OCI-LY7 (cell line): ENCODE results near the gene GLTP. TPM values are rescaled to one million over a fixed set of nuclear protein-coding genes. Genes with fewer than 3 reads are reported as not detected.
"Not testable (repeated sequence)": the region's sequence is repeated elsewhere in the genome, so short reads cannot be mapped to it uniquely, and the experiment has no call there.

ENCODE experiments used
- BruUV-seq: library from RNA; stranded (reverse); fragments of 400-500 nt; replicated peaks from 2 replicates; lab custom pipeline; 2021; lab: Mats Ljungman, UMichigan
- CTCF ChIA-PET: fragments of 300-600 bp; sonication (Branson Sonifier 250); formaldehyde crosslinking; loops from one replicate; lab custom pipeline; 2022; ENCODE audit warnings: antibody characterized with exemption; ENCODE audit not compliant: unreplicated experiment; lab: Charles Lee
- POLR2A ChIA-PET: fragments of 300-600 bp; sonication (Branson Sonifier 250); formaldehyde crosslinking; loops from one replicate; lab custom pipeline; 2022; ENCODE audit warnings: antibody characterized with exemption; lab: Charles Lee
- DNase-seq: peaks from one replicate; pipeline ENCODE4 v3.0.0-alpha.2; 2015; ENCODE audit warnings: low spot score
- H2AFZ ChIP-seq: fragments of 200-600 bp; sonication (generic), shearing (Covaris generic); 2 replicates; pipeline ENCODE4 v1.6.1; 2014; ENCODE audit warnings: mild to moderate bottlenecking, antibody characterized with exemption, low read length, moderate library complexity
- H3K27ac ChIP-seq: fragments of 200-600 bp; sonication (generic); 2 replicates; pipeline ENCODE4 v1.5.1; 2014; ENCODE audit warnings: mixed run types, low read depth, mild to moderate bottlenecking, moderate library complexity, low read length, inconsistent platforms; ENCODE audit not compliant: poor library complexity, severe bottlenecking
- H3K36me3 ChIP-seq: fragments of 200-600 bp; sonication (generic); 2 replicates; pipeline ENCODE4 v1.6.1; 2014; ENCODE audit warnings: mild to moderate bottlenecking, antibody characterized with exemption, low read length, moderate library complexity, mixed read lengths; ENCODE audit not compliant: insufficient read depth
- H3K4me1 ChIP-seq: fragments of 200-600 bp; sonication (generic); 2 replicates; pipeline ENCODE4 v1.5.1; 2014; ENCODE audit warnings: mild to moderate bottlenecking, low read length; ENCODE audit not compliant: insufficient read depth, poor library complexity, severe bottlenecking
- H3K4me2 ChIP-seq: fragments of 200-600 bp; sonication (generic); 2 replicates; pipeline ENCODE4 v1.6.1; 2014; ENCODE audit warnings: mild to moderate bottlenecking, low read length
- H3K4me3 ChIP-seq: fragments of 200-600 bp; sonication (generic); 2 replicates; pipeline ENCODE4 v1.5.1; 2014; ENCODE audit warnings: mild to moderate bottlenecking, low read depth, low read length; ENCODE audit not compliant: poor library complexity, severe bottlenecking
- H3K79me2 ChIP-seq: fragments of 200-600 bp; sonication (generic); 2 replicates; pipeline ENCODE4 v1.6.1; 2016; ENCODE audit warnings: low read depth, mild to moderate bottlenecking, low read length, moderate library complexity, mixed read lengths; ENCODE audit not compliant: insufficient read depth
- H3K9me2 ChIP-seq: fragments of 200-600 bp; sonication (generic); 2 replicates; pipeline ENCODE4 v1.6.1; 2016; ENCODE audit warnings: mild to moderate bottlenecking, low read length, mixed read lengths; ENCODE audit not compliant: insufficient read depth
- H3K9me3 ChIP-seq: fragments of 200-600 bp; sonication (generic); 2 replicates; pipeline ENCODE4 v1.6.1; 2014; ENCODE audit warnings: mild to moderate bottlenecking, mixed run types, low read length, mixed read lengths
- H4K20me1 ChIP-seq: fragments of 200-600 bp; sonication (generic); 2 replicates; pipeline ENCODE4 v1.6.1; 2014; ENCODE audit warnings: mild to moderate bottlenecking, antibody characterized with exemption, low read length, moderate library complexity, mixed read lengths; ENCODE audit not compliant: insufficient read depth
- CTCF ChIP-seq: fragments of 200-600 bp; sonication (generic); conservative IDR thresholded peaks from 2 replicates; pipeline ENCODE4 v1.5.1; 2014; ENCODE audit warnings: mild to moderate bottlenecking, antibody characterized with exemption, low read length, moderate library complexity, mixed read lengths
- EZH2phosphoT487 ChIP-seq: fragments of 200-600 bp; sonication (generic); IDR thresholded peaks from 2 replicates; pipeline ENCODE4 v1.6.1; 2018; ENCODE audit warnings: low read depth, borderline replicate concordance, mild to moderate bottlenecking, mixed run types, antibody characterized with exemption, low read length, moderate library complexity, mixed read lengths
- intact Hi-C: fragments of 100-400 bp; cut with micrococcal nuclease; formaldehyde crosslinking; loops from one replicate; pipeline ENCODE4 v1.10.0; 2022; ENCODE audit not compliant: unreplicated experiment
- total RNA-seq, 2 experiments: library from RNA; depleted of rRNA in 1 of 2; stranded (reverse); fragments of >200 nt in 1 of 2; shearing (Covaris generic) in 1 of 2; gene quantifications; 2 replicates each; pipeline ENCODE4 v1.2.3, GENCODE V29; 2014 to 2022

GLTP gene
- total RNA-seq, 2 experiments from 2014 or later = 24.0 to 27.3 TPM

GRCh38 chr12:109892748-109893147 is 12.4 kb upstream of the GLTP start:
- peak overlapping the region; percentile 60 for H3K4me2 ChIP-seq
- BruUV-seq = no TSS peak
- peak overlapping the region; percentile 31; the same call in 1 of the 2 replicates for H2AFZ ChIP-seq
- no peaks in the 10 kb centered on the region for H3K9me2 ChIP-seq
- intact Hi-C loops = no loop called here
- no peaks in the 10 kb centered on the region for H3K9me3 ChIP-seq
- no peaks in the 10 kb centered on the region for H3K36me3 ChIP-seq
- no peaks in the 10 kb centered on the region for H3K79me2 ChIP-seq
- H4K20me1 ChIP-seq = no peaks in the 10 kb centered on the region
- peak overlapping the region; percentile 38 for H3K27ac ChIP-seq
- TF ChIP-seq CTCF (no peak), EZH2phosphoT487 (no peak)
- POLR2A ChIA-PET = interaction anchor here (0.7 to 1.4 kb wide), 4 partner anchors 8 to 311 kb away, joined by 3 to 6 read pairs (median 5); no protein-coding TSS in a partner anchor
- CTCF ChIA-PET = interaction anchor here (0.8 kb wide), 1 partner anchor 103 kb away, joined by 3 read pairs; no protein-coding TSS in a partner anchor
- H3K4me3 ChIP-seq = no peak overlapping the region
- DNase-seq = peak; percentile 74
- peaks cover 42% of the 10 kb centered on the region for H3K4me1 ChIP-seq

- Histone ChIP-seq H3K4me1 (peaks cover 42% of the 10 kb centered on the region), H3K79me2 (no peaks in the 10 kb centered on the region), H3K27ac (peak overlapping the region; percentile 38), H3K36me3 (no peaks in the 10 kb centered on the region), H3K9me2 (no peaks in the 10 kb centered on the region), H4K20me1 (no peaks in the 10 kb centered on the region), H3K4me3 (no peak overlapping the region), H3K4me2 (peak overlapping the region; percentile 60), H3K9me3 (no peaks in the 10 kb centered on the region), H2AFZ (peak overlapping the region; percentile 31; the same call in 1 of the 2 replicates)
- DNase-seq = no peak
- POLR2A ChIA-PET = interaction anchor here (0.6 to 1.4 kb wide), 2 partner anchors 9 to 252 kb away, joined by 5 to 6 read pairs; no protein-coding TSS in a partner anchor
- CTCF ChIA-PET = interaction anchor here (0.8 kb wide), 1 partner anchor 102 kb away, joined by 3 read pairs; no protein-coding TSS in a partner anchor
- intact Hi-C loops = no loop called here
- no TSS peak for BruUV-seq
- no peak for TF ChIP-seq EZH2phosphoT487
- no peak for TF ChIP-seq CTCF
These were observed 11.9 kb upstream of the GLTP start for GRCh38 chr12:109892165-109892715.

GRCh38 chr12:109891731-109892130 is 11.4 kb upstream of the GLTP start:
- H3K9me3 ChIP-seq, H2AFZ ChIP-seq, H3K79me2 ChIP-seq, H3K9me2 ChIP-seq, H3K27ac ChIP-seq, CTCF ChIA-PET, H3K36me3 ChIP-seq, H3K4me2 ChIP-seq, intact Hi-C loops, BruUV-seq, DNase-seq, H4K20me1 ChIP-seq, H3K4me3 ChIP-seq: not testable (repeated sequence)
- H3K4me1 ChIP-seq = peaks cover 42% of the 10 kb centered on the region
- POLR2A ChIA-PET = interaction anchor here (0.6 kb wide), 1 partner anchor 252 kb away, joined by 5 read pairs; no protein-coding TSS in a partner anchor
